BE2C (cell line): ENCODE data around the gene TBATA.

Experiments
- DNase-seq: peaks from one replicate; pipeline ENCODE4 v3.0.0-alpha.2; 2020
- H3K27me3 ChIP-seq: fragments of 250-450 bp; sonication (Bioruptor Pico); 2 replicates; pipeline ENCODE4 v1.5.1; 2020; ENCODE audit warnings: mild to moderate bottlenecking
- H3K36me3 ChIP-seq: fragments of 250-450 bp; sonication (Bioruptor Pico); 2 replicates; pipeline ENCODE4 v1.5.1; 2020; ENCODE audit warnings: mild to moderate bottlenecking
- H3K4me1 ChIP-seq: fragments of 250-450 bp; sonication (Bioruptor Pico); 2 replicates; pipeline ENCODE4 v1.5.1; 2020
- H3K4me3 ChIP-seq: 2 replicates; pipeline ENCODE4 v1.5.1; 2011; ENCODE audit warnings: low read depth, low read length
- H3K9me3 ChIP-seq: fragments of 250-450 bp; sonication (Bioruptor Pico); 2 replicates; pipeline ENCODE4 v1.5.1; 2020
- CTCF ChIP-seq: IDR thresholded peaks from 2 replicates; pipeline ENCODE4 v1.5.1; 2012; ENCODE audit warnings: mild to moderate bottlenecking, low read depth, low read length

Gene TBATA

DNA sequence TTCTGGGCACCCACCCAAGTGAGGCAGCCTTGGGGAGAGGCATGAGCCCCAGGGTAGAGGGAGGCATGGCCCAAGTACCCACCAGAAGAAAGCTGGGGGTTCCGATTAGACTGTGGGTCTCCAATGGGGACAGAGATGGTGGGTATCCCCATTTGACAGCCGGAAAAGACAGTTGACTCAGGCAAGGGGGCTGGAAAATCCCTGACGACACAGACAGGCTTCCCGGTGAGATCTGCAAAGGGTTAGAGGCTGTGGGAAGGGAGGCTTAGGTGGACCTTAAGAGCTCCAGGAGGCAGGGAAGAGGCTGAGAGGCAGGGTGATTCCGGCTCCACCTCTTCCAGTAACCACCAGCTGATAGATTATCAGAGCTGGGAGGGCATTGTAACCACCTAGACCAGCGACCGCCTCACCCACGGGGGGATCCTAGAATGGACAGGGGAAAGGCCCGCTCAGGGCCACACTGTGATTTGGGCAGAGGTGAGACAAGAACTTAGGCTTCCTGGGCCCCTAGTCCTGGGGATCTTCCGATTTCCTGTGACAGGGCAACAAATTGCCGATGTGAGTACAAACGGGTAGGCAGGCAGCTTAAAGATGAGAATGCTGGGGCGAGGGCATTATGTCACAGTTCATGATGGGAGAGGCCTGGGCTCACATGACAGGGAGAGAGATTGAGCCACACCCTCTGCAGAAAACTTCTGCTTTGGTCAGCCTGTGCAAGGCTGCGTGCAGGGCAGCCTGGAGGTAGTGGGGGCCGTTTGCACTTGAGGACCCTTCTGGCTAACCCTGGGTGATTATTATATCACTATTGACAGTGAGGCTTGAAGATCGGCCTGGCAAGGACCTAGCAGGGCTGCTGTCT, 5.4 kb downstream of the TBATA start:
- H3K4me3 ChIP-seq, result no peak overlapping the region
- H3K9me3 ChIP-seq, result no peaks in the 10 kb centered on the region
- no peak for DNase-seq
- peaks cover 12% of the 10 kb centered on the region for H3K4me1 ChIP-seq
- H3K27me3 ChIP-seq, result no peaks in the 10 kb centered on the region
- H3K36me3 ChIP-seq, result no peaks in the 10 kb centered on the region
- no peak for TF ChIP-seq CTCF

GRCh38 chr10:70779088-70779487, 6.1 kb downstream of the TBATA start:
- no peaks in the 10 kb centered on the region for H3K36me3 ChIP-seq

GRCh38 chr10:70778267-70778924, 6.8 kb downstream of the TBATA start:
- H3K4me1 ChIP-seq, result peaks cover 12% of the 10 kb centered on the region
- H3K27me3 ChIP-seq, result no peaks in the 10 kb centered on the region
- DNase-seq, result no peak
- TF ChIP-seq CTCF, result no peak
- H3K36me3 ChIP-seq, result no peaks in the 10 kb centered on the region
- no peaks in the 10 kb centered on the region for H3K9me3 ChIP-seq
- no peak overlapping the region for H3K4me3 ChIP-seq

More at GRCh38 chr10:70779088-70779487, 6.1 kb downstream of the TBATA start:
- Histone ChIP-seq H3K27me3 (no peaks in the 10 kb centered on the region), H3K9me3 (no peaks in the 10 kb centered on the region), H3K4me3 (no peak overlapping the region), H3K4me1 (peaks cover 12% of the 10 kb centered on the region)
- DNase-seq, result no peak
- no peak for TF ChIP-seq CTCF

DNA sequence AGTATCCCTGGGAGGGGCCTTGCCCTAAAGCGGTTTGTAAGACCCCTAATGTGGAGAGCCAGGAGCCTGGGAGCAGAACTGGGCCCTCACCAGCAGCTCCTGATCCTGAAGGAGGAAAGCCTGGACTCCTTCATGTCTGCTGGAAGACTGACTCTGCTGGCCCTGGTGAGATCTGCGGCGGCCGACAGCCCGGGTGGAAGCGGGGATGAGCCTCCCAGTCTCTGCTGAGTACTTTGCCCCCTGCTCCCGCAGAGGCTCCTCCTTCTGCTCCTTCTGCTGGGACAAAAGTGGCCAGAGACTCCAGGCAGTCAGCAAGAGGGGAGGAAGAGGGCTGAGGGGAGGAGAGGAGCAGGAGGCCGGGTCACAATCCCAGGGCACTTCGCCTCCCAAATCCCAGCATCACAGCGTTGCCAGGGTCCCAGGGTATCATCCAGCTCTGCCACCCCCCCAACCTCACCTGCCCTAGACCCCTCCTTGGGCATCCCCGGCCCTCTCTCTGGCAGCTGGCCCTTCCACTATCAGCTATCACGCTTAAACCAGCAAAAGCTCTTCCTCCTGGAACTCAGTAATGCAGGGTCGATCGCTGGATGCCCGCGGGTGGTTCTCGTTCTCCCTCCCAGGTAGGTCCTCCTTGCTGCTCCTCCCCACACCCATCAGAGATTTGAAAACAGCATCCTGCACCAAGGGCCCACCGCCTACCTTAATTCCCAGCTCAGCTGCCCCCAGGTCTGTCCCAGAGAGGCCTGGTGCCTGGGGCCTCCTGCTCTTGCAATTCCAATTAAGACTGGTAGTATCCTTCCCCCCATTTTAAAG, 7.9 kb downstream of the TBATA start:
- no peak for TF ChIP-seq CTCF

DNA sequence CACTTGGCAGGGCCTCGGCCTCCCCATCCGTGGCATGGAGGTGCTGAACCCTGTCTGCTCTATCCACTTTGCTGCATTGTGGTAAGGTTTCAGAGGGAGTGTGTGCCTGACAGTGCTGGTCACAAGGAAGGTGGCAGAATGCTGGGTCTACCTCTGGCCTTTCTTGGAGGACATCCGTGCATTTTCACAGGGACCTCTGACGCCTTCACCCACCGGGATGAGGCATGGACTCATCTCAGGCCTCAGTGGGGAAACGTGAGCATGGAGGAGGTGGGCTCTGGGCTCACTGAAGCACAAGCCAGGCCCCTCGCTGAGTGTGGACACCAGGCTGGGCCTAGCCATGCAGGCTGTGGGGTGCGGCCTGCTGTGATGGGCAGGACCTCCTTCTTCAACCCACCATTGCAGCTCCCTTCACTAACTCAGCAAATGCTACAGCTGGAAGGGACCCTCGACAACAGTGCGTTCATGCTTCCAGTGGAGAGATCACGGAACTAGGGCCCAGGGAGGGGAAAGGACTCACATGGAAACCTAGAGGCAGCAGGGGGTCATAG, 8.6 kb downstream of the TBATA start:
- H3K4me3 ChIP-seq, result no peak overlapping the region
- no peaks in the 10 kb centered on the region for H3K9me3 ChIP-seq
- TF ChIP-seq CTCF, result no peak
- no peak for DNase-seq
- no peaks in the 10 kb centered on the region for H3K36me3 ChIP-seq
- H3K27me3 ChIP-seq, result no peaks in the 10 kb centered on the region
- H3K4me1 ChIP-seq, result 0 out of 2 replicates have a peak, but pooled peaks cover 3% of the 10 kb centered on the region

More for the DNA sequence above, 7.9 kb downstream of the TBATA start:
- Histone ChIP-seq H3K4me3 (no peak overlapping the region), H3K9me3 (no peaks in the 10 kb centered on the region), H3K4me1 (peaks cover 6% of the 10 kb centered on the region), H3K27me3 (no peaks in the 10 kb centered on the region), H3K36me3 (no peaks in the 10 kb centered on the region)
- no peak for DNase-seq
